ENCODE measurements around the gene VAPA. TPM values are rescaled to one million over a fixed set of nuclear protein-coding genes. Genes with fewer than 3 reads are reported as not detected.

The VAPA gene
- total and polyA plus RNA-seq, 3 donors from 2014 or later = 177 to 224 (median 180) TPM

- intact Hi-C loops (cut with DNase I; ENCODE audit: low total_unique reads) = no loop called here
- no peak for DNase-seq
- H3K36me3 ChIP-seq (ENCODE audit: low read depth, missing control alignments) = no peaks in the 10 kb centered on the region
These were observed 27.3 kb downstream of the VAPA start for GRCh38 chr18:9941103-9941502.

GRCh38 chr18:9941660-9942059 is 27.8 kb downstream of the VAPA start:
- H3K9me3 ChIP-seq = no peaks in the 10 kb centered on the region
- no peak for DNase-seq
- no peak overlapping the region for H3K27ac ChIP-seq
- H3K27me3 ChIP-seq = no peaks in the 10 kb centered on the region
- no peaks in the 10 kb centered on the region for H3K36me3 ChIP-seq (ENCODE audit: low read depth, missing control alignments)
- no peak overlapping the region for H3K4me3 ChIP-seq
- 84 to 97% methylated on average over 1 of the region's 1 CpG for WGBS, 2 donors
- no peak for TF ChIP-seq CTCF (IDR thresholded peaks at IDR 0.05)
- TF ChIP-seq POLR2A (IDR thresholded peaks at IDR 0.05) = no peak
- no peaks in the 10 kb centered on the region for H3K4me1 ChIP-seq
- intact Hi-C loops (cut with DNase I; ENCODE audit: low total_unique reads) = no loop called here

More at GRCh38 chr18:9941103-9941502, 27.3 kb downstream of the VAPA start:
- no peaks in the 10 kb centered on the region for H3K4me1 ChIP-seq
- TF ChIP-seq CTCF (IDR thresholded peaks at IDR 0.05) (no peak), POLR2A (IDR thresholded peaks at IDR 0.05) (no peak)
- no peaks in the 10 kb centered on the region for H3K9me3 ChIP-seq
- no peaks in the 10 kb centered on the region for H3K27me3 ChIP-seq
- no peak overlapping the region for H3K4me3 ChIP-seq
- H3K27ac ChIP-seq = no peak overlapping the region

GRCh38 chr18:9943311-9943710 is 29.5 kb downstream of the VAPA start:
- H3K27ac ChIP-seq = no peak overlapping the region
- no peaks in the 10 kb centered on the region for H3K36me3 ChIP-seq (ENCODE audit: low read depth, missing control alignments)
- no peak overlapping the region for H3K4me3 ChIP-seq
- DNase-seq = no peak
- intact Hi-C loops (cut with DNase I; ENCODE audit: low total_unique reads) = no loop called here
- no peaks in the 10 kb centered on the region for H3K9me3 ChIP-seq
- H3K27me3 ChIP-seq = no peaks in the 10 kb centered on the region
- WGBS, 2 donors = 93 to 95% methylated on average over 4 of the region's 4 CpGs
- H3K4me1 ChIP-seq = no peaks in the 10 kb centered on the region
- TF ChIP-seq POLR2A (IDR thresholded peaks at IDR 0.05) = no peak
- no peak for TF ChIP-seq CTCF (IDR thresholded peaks at IDR 0.05)

- H3K4me1 ChIP-seq = no peaks in the 10 kb centered on the region
- no peaks in the 10 kb centered on the region for H3K9me3 ChIP-seq
- no peaks in the 10 kb centered on the region for H3K36me3 ChIP-seq (ENCODE audit: low read depth, missing control alignments)
- H3K27me3 ChIP-seq = no peaks in the 10 kb centered on the region
- intact Hi-C loops (cut with DNase I; ENCODE audit: low total_unique reads) = no loop called here
- no peak for TF ChIP-seq CTCF (IDR thresholded peaks at IDR 0.05)
- TF ChIP-seq POLR2A (IDR thresholded peaks at IDR 0.05) = no peak
- DNase-seq = no peak
- no peak overlapping the region for H3K4me3 ChIP-seq
- 80 to 89% methylated on average over 3 of the region's 3 CpGs for WGBS, 2 donors
- H3K27ac ChIP-seq = no peak overlapping the region
These were observed 31.0 kb downstream of the VAPA start for GRCh38 chr18:9944805-9945204.

- Histone ChIP-seq H3K4me1 (no peaks in the 10 kb centered on the region), H3K27me3 (no peaks in the 10 kb centered on the region), H3K27ac (no peak overlapping the region), H3K4me3 (no peak overlapping the region), H3K36me3 (ENCODE audit: low read depth, missing control alignments) (no peaks in the 10 kb centered on the region), H3K9me3 (no peaks in the 10 kb centered on the region)
- TF ChIP-seq POLR2A (IDR thresholded peaks at IDR 0.05) (no peak), CTCF (IDR thresholded peaks at IDR 0.05) (no peak)
- no peak for DNase-seq
- intact Hi-C loops (cut with DNase I; ENCODE audit: low total_unique reads) = no loop called here
- 95 to 97% methylated on average over 3 of the region's 3 CpGs for WGBS, 2 donors
These were observed 33.0 kb downstream of the VAPA start for GRCh38 chr18:9946831-9947230.
